GM19395 (cell line): ENCODE measurements around the gene NUCB2.
A peak's percentile ranks its signal among the peaks of the same experiment; 100 is the strongest.

Experiments used
- ATAC-seq: cut with Tn5 transposase; IDR thresholded peaks from one replicate; pipeline ENCODE4 v1.9.1; 2021; ENCODE audit warnings: mild to moderate bottlenecking, moderate library complexity; ENCODE audit not compliant: unreplicated experiment

Gene NUCB2

GRCh38 chr11:17331669-17332068 lies 55.1 kb downstream of the NUCB2 start:
- no peak for ATAC-seq

- no peak for ATAC-seq
These were observed 57.5 kb downstream of the NUCB2 start for GRCh38 chr11:17333799-17334586.

- ATAC-seq: no peak
These were observed 66.7 kb downstream of the NUCB2 start for GRCh38 chr11:17343257-17343656.

DNA sequence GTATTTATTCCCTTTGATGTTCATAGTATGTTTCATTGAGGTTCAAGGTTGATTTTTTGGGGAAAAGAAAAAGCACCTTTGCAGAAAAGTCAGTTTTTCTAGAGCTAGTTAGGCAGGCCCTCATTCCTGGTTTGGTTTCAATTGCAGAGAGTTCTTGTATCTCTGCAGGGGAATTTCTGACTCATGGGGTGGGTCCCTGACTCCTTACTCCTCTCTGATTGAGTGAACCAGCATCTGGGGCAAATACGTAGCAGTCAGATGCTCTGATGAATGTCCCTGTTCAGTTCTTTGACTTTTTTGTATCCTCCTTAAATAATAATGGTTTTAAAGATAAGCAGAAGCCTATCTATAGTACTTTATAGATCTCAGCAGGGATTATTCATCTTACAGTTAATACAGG lies 67.4 kb downstream of the NUCB2 start:
- ATAC-seq: no peak

DNA sequence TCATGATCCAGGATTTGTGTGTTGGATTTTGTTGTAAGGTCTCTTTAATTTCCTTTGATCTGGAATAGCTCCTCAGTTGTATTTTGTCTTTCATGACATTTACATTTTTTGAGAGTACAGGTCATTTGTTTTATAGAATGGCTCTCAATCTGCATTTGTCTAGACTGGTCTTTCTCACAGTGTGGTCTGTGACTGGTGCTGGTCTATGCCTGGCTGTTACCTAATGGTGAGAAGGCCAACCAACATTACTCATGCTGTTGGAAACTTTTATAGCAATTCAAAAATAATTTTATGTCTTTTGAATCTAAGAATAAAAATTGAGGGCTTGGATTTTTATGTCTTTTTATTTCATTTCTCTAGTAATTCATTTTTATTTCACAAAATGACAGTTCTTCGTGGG lies 71.1 kb downstream of the NUCB2 start:
- no peak for ATAC-seq

- ATAC-seq: no peak
These were observed 74.1 kb downstream of the NUCB2 start for GRCh38 chr11:17350455-17351171.

DNA sequence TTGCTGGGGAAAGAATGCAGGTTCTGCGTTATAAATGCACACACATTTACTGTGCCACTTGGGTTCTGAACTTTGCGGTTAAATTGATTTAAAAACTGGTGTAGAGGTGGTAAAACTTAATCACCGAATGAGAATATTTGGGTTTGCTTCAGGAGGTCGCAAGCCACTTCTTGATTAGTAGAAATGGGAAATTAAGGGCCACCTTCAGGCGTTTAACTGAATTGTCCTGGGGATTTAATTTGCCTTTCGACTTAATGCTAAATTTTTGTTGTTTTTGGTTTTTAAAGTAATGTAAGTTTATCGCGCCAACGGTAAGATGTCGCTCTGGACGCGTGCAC lies 74.6 kb downstream of the NUCB2 start:
- no peak for ATAC-seq

- peak; percentile 37 for ATAC-seq
These were observed 75.1 kb downstream of the NUCB2 start, which contains the start of gene NCR3LG1 for GRCh38 chr11:17351510-17352176. Gene NCR3LG1 (plus strand): TSS chr11:17351800. CDS start chr11:17351970, 170 bp downstream.

GRCh38 chr11:17352950-17353820 lies 76.6 kb downstream of the NUCB2 start:
- peak; percentile 48 for ATAC-seq

GRCh38 chr11:17353821-17354600 lies 77.5 kb downstream of the NUCB2 start:
- ATAC-seq: no peak

DNA sequence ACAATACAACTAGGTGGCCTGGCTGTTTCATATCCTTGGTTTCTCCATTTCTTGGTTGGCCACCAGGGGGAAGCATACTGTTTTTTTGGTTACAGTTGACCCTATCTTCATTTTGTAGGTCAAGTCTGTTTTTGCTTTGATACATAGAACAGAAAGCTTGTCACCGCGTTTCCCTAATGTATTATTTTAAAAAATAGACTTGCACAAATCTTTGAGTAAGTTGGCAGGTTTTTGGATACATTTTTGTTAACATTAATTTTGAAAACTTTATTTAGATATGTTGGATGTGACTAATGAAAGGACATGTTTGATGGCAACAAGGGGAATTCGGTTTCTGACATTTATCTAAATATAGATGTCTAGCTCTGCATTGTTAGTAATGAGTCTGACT lies 78.1 kb downstream of the NUCB2 start:
- peak; percentile 35 for ATAC-seq

DNA sequence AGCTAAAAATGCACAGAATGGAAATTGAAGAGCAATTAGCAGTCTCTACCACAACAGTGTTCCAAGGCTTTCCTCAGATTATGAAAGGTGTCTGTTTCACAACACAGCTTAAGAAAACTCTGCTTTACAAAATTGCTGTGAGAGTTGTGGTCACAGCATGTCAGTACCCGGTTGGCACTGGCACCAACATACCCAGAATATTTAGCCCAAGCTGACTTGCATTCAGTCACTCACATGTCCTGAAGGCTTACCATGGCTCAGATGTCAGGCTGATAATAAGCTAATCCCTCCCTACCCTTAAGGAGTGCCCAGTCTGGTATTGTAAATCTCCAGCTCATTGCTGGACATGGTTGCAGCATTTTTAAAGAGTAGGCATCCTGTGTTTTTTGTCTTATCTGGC lies 90.0 kb downstream of the NUCB2 start:
- ATAC-seq: no peak

DNA sequence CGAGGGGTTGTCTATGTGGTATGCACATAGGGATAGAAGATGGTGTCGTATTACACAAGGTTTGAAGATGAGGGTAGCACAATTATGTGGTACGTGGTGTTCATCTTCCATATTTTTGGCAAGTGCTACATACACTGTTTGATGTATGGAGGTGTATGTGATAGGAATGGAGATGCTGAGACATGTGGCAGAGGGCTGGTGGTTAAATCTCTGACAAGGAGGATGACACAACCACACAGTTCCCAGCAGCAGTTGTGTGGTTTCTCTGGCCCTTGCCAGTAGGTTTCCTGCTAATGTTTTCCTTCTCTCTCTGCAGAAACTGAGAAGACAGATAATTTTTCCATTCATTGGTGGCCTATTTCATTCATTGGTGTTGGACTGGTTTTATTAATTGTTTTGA lies 92.0 kb downstream of the NUCB2 start:
- ATAC-seq: no peak

DNA sequence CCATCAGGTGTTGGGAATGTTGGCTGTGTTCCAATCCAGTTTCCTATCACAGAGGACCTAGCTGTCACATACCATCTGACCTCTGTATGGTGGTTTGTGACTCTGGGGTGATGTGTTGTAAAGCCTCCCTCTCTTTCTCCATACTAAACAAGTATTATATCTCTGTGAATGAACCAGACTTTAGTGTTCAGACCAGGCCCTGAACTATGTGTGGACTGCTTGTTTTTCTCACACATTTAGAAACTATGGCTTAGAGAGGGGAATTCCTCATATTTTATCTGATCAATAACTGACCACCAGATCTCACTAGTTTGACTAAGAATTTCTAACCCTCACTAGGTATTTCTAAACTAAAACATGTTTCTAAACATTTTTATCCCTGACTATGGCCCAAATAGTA lies 92.6 kb downstream of the NUCB2 start:
- no peak for ATAC-seq

- ATAC-seq: no peak
These were observed 93.2 kb downstream of the NUCB2 start for GRCh38 chr11:17369684-17370243.

GRCh38 chr11:17371614-17372013 lies 95.1 kb downstream of the NUCB2 start:
- no peak for ATAC-seq

- no peak for ATAC-seq
These were observed 99.0 kb downstream of the NUCB2 start for GRCh38 chr11:17375547-17375946.

DNA sequence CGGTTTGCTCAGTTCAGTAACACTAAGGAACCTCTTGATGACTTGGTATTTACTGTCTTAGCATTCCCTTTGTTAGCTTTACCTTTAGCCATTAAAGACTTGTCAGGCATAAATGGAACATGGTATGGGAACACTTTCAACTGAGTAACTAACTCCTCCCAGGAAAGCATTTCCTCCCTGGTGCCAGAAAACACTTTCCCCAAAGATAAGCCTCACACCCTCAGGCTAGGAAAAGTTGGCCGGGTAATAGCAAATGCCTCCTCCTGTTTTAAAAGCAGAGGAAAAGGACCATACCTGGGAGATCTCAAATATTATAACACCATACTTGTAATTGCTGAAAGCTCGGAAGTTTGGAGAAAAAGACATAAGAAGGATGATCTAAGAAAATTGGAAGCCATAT lies 100.0 kb downstream of the NUCB2 start:
- no peak for ATAC-seq

GRCh38 chr11:17378655-17379054 lies 102.1 kb downstream of the NUCB2 start:
- ATAC-seq: no peak
